Left lung (tissue), 10 donors: Measurements from ENCODE around the gene KIF26B. TPM values are rescaled to one million over a fixed set of nuclear protein-coding genes. Genes with fewer than 3 reads are reported as not detected.

Source experiments
- ATAC-seq: fragments of 200-7000 bp; cut with Tn5 transposase; one replicate; pipeline ENCODE4 v1.9.1; 2020; ENCODE audit warnings: moderate library complexity
- DNase-seq, 4 donors: peaks; one replicate each; pipeline ENCODE4 v3.0.0-alpha.2; 2013 to 2020
- H3K27ac ChIP-seq, 2 donors: fragments of 200-600 bp; sonication (generic) in 1 of 2; one replicate each; pipeline versions ENCODE4 v1.5.0 to v1.8.0; 2020 to 2021
- H3K27me3 ChIP-seq, 2 donors: fragments of 200-600 bp; sonication (generic) in 1 of 2; one replicate each; pipeline versions ENCODE4 v1.5.0 to v1.8.0; 2020 to 2021
- H3K36me3 ChIP-seq, 2 donors: fragments of 200-600 bp; sonication (generic) in 1 of 2; one replicate each; pipeline versions ENCODE4 v1.5.0 to v1.8.0; 2020 to 2021
- H3K4me1 ChIP-seq, 2 donors: fragments of 200-600 bp; one replicate each; pipeline ENCODE4 v1.8.0; 2021
- H3K4me3 ChIP-seq, 2 donors: fragments of 200-600 bp; sonication (generic) in 1 of 2; one replicate each; pipeline versions ENCODE4 v1.5.0 to v1.8.0; 2020 to 2021; ENCODE audit warnings: mild to moderate bottlenecking in 1 of 2
- H3K9me3 ChIP-seq, 2 donors: fragments of 200-600 bp; sonication (generic) in 1 of 2; one replicate each; pipeline versions ENCODE4 v1.5.0 to v1.8.0; 2020 to 2021
- CTCF ChIP-seq, 2 donors: fragments of 200-600 bp; sonication (generic) in 1 of 2; IDR thresholded peaks; one replicate each; pipeline versions ENCODE4 v1.5.0 to v1.8.0; 2021; ENCODE audit warnings: antibody characterized with exemption in 2 of 2
- intact Hi-C, 2 donors: fragments of 100-400 bp; cut with DNase I; formaldehyde crosslinking; loops; one replicate each; pipeline versions ENCODE4 v1.11.2 to v1.14.2; 2022
- polyA plus RNA-seq, 6 donors: library from polyadenylated mRNA; unstranded; fragments of 120-200 nt; gene quantifications; one replicate each; pipeline ENCODE4 v1.2.1, GENCODE V29; 2013; ENCODE audit not compliant: insufficient read length in 6 of 6
- total RNA-seq, 2 donors: library from RNA; stranded (reverse); fragmentation: NEBNext Ultra II Directional; extraction: Animal tissue kit (Norgen Biotek cat#: 25700); gene quantifications; one replicate each; pipeline ENCODE4 v1.2.1, GENCODE V29; 2021
- donor health status: DM: no; HTN: yes; CAD: no.
- donor health status: DM: no; HTN: no; CAD: no.

The KIF26B gene
- total and polyA plus RNA-seq, 8 donors, result 3.9 to 28.3 (median 6.5) TPM

DNA sequence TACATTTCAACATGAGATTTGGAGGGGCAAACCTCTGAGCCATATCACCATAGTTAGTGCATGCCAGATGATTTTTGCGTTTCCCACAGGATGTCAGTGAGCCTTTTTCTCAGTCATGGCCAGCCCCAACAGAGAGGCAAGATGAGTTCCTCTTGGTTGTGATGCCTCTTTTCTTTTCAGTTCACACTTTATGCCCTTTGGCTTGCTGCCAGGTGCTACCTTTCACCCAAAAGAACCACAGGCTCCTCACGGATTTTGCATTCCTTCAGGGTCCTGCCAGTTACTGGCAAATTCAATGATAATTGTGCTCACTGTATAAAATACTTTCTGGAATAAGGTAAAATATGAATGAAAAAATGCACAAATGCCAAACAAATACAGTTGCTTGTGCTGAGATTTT, 411.3 kb downstream of the KIF26B start:
- no peak for ATAC-seq
- Histone ChIP-seq H3K4me1 (no peaks in the 10 kb centered on the region), H3K36me3 (no peaks in the 10 kb centered on the region), H3K27me3 (no peaks in the 10 kb centered on the region), H3K4me3 (no peak overlapping the region), H3K27ac (no peak overlapping the region), H3K9me3 (peaks cover 0 to 3% of the 10 kb centered on the region in 2 donors)
- no peak for DNase-seq
- intact Hi-C loops, result no loop called here
- no peak for TF ChIP-seq CTCF (IDR thresholded peaks at IDR 0.05)

GRCh38 chr1:245566952-245567351, 412.2 kb downstream of the KIF26B start:
- Histone ChIP-seq H3K4me3 (no peak overlapping the region), H3K4me1 (no peaks in the 10 kb centered on the region), H3K27ac (no peak overlapping the region), H3K9me3 (peaks cover 0 to 3% of the 10 kb centered on the region in 2 donors), H3K36me3 (no peaks in the 10 kb centered on the region), H3K27me3 (no peaks in the 10 kb centered on the region)
- TF ChIP-seq CTCF (IDR thresholded peaks at IDR 0.05), result no peak
- intact Hi-C loops, result no loop called here
- ATAC-seq, result no peak
- peak in 2 of 4 donors; percentile 24 to 35 for DNase-seq

- no peak for DNase-seq
- Histone ChIP-seq H3K4me1 (no peaks in the 10 kb centered on the region), H3K9me3 (no peaks in the 10 kb centered on the region), H3K4me3 (no peak overlapping the region), H3K27ac (no peak overlapping the region), H3K36me3 (no peaks in the 10 kb centered on the region), H3K27me3 (no peaks in the 10 kb centered on the region)
- ATAC-seq, result no peak
- intact Hi-C loops, result no loop called here
- no peak for TF ChIP-seq CTCF (IDR thresholded peaks at IDR 0.05)
These were observed 417.1 kb downstream of the KIF26B start for GRCh38 chr1:245571815-245572294.

- Histone ChIP-seq H3K4me1 (no peaks in the 10 kb centered on the region), H3K9me3 (no peaks in the 10 kb centered on the region), H3K27me3 (no peaks in the 10 kb centered on the region), H3K4me3 (no peak overlapping the region), H3K27ac (no peak overlapping the region), H3K36me3 (no peaks in the 10 kb centered on the region)
- intact Hi-C loops, result no loop called here
- DNase-seq (no peak), ATAC-seq (no peak)
- no peak for TF ChIP-seq CTCF (IDR thresholded peaks at IDR 0.05)
These were observed 417.9 kb downstream of the KIF26B start for GRCh38 chr1:245572709-245573108.

- Histone ChIP-seq H3K27ac (no peak overlapping the region), H3K9me3 (no peaks in the 10 kb centered on the region), H3K4me1 (no peaks in the 10 kb centered on the region), H3K36me3 (no peaks in the 10 kb centered on the region), H3K27me3 (no peaks in the 10 kb centered on the region), H3K4me3 (no peak overlapping the region)
- DNase-seq (no peak), ATAC-seq (no peak)
- TF ChIP-seq CTCF (IDR thresholded peaks at IDR 0.05), result no peak
- intact Hi-C loops, result no loop called here
These were observed 420.9 kb downstream of the KIF26B start for GRCh38 chr1:245575710-245576109.
